GM19328 (cell line): Measurements from ENCODE around the gene PCYOX1L.
"Not testable (repeated sequence)": the region's sequence is repeated elsewhere in the genome, so short reads cannot be mapped to it uniquely, and the experiment has no call there.

Source experiments
- ATAC-seq: cut with Tn5 transposase; IDR thresholded peaks from one replicate; pipeline ENCODE4 v1.9.1; 2021; ENCODE audit warnings: mild to moderate bottlenecking, moderate library complexity; ENCODE audit not compliant: unreplicated experiment

Gene PCYOX1L

GRCh38 chr5:149383399-149383798 lies 25.6 kb downstream of the PCYOX1L start:
- no peak for ATAC-seq

- no peak for ATAC-seq
Observed at GRCh38 chr5:149386166-149386565, 28.3 kb downstream of the PCYOX1L start.

GRCh38 chr5:149387081-149387631 lies 29.3 kb downstream of the PCYOX1L start:
- ATAC-seq: no peak

GRCh38 chr5:149387982-149388381 lies 30.1 kb downstream of the PCYOX1L start:
- no peak for ATAC-seq

- no peak for ATAC-seq
Observed at GRCh38 chr5:149388498-149389190, 30.8 kb downstream of the PCYOX1L start.

GRCh38 chr5:149389552-149390495 lies 32.0 kb downstream of the PCYOX1L start:
- ATAC-seq: no peak

GRCh38 chr5:149391076-149391475 lies 33.2 kb downstream of the PCYOX1L start:
- not testable (repeated sequence) for ATAC-seq

GRCh38 chr5:149391524-149391923 lies 33.7 kb downstream of the PCYOX1L start:
- ATAC-seq: no peak

- ATAC-seq: no peak
Observed at GRCh38 chr5:149392718-149393117, 34.9 kb downstream of the PCYOX1L start.

GRCh38 chr5:149394996-149395395 lies 37.1 kb downstream of the PCYOX1L start:
- ATAC-seq: not testable (repeated sequence)

GRCh38 chr5:149397530-149397929 lies 39.7 kb downstream of the PCYOX1L start:
- ATAC-seq: no peak

- ATAC-seq: not testable (repeated sequence)
Observed at GRCh38 chr5:149398747-149399266, 41.0 kb downstream of the PCYOX1L start.

GRCh38 chr5:149399775-149400174 lies 41.9 kb downstream of the PCYOX1L start:
- no peak for ATAC-seq

GRCh38 chr5:149400304-149400703 lies 42.5 kb downstream of the PCYOX1L start:
- ATAC-seq: no peak

- no peak for ATAC-seq
Observed at GRCh38 chr5:149401051-149401450, 43.2 kb downstream of the PCYOX1L start.

GRCh38 chr5:149402291-149402690 lies 44.4 kb downstream of the PCYOX1L start:
- ATAC-seq: no peak

GRCh38 chr5:149403923-149404745 lies 46.3 kb downstream of the PCYOX1L start:
- ATAC-seq: no peak

- no peak for ATAC-seq
Observed at GRCh38 chr5:149404746-149405549, 47.1 kb downstream of the PCYOX1L start.

GRCh38 chr5:149405550-149406202 lies 47.8 kb downstream of the PCYOX1L start:
- ATAC-seq: no peak
